MM.1S (cell line): Measurements from ENCODE around the gene CFAP77.

Experiments
- EZH2 ChIP-seq: fragments of 300-600 bp; sonication (generic); optimal IDR thresholded peaks from 2 replicates; pipeline ENCODE3; 2017; ENCODE audit warnings: low read depth, mild to moderate bottlenecking, antibody characterized with exemption, low read length, mixed read lengths
- TF ChIP-seq, protein P1 (sequence below): fragments of 300-600 bp; sonication (generic); IDR thresholded peaks from 2 replicates; pipeline ENCODE4 v1.5.1; 2016; ENCODE audit warnings: antibody characterized with exemption, low read length, mixed read lengths

DNA sequence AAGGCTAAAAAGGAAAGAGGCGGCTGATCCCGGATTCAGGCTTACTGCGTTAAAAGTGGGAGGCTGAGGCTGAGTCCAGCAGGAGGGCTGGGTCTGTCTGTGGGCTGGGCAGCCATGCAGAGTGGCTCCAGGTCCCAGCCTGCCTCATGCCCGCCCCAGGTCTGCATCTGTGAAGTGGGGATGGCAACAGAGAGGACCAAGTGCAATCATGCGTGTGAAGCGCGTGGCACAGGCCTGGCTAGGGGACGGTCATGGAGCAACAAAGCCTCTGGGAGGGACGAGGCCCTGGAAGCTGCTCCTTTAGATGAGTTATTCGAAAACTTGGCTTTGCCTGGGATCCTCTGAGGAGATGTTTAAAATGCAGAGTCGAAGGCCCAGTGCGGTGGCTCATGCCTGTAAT, 142.0 kb downstream of the CFAP77 start:
- no peak for TF ChIP-seq EZH2
- TF ChIP-seq, protein P1, sequence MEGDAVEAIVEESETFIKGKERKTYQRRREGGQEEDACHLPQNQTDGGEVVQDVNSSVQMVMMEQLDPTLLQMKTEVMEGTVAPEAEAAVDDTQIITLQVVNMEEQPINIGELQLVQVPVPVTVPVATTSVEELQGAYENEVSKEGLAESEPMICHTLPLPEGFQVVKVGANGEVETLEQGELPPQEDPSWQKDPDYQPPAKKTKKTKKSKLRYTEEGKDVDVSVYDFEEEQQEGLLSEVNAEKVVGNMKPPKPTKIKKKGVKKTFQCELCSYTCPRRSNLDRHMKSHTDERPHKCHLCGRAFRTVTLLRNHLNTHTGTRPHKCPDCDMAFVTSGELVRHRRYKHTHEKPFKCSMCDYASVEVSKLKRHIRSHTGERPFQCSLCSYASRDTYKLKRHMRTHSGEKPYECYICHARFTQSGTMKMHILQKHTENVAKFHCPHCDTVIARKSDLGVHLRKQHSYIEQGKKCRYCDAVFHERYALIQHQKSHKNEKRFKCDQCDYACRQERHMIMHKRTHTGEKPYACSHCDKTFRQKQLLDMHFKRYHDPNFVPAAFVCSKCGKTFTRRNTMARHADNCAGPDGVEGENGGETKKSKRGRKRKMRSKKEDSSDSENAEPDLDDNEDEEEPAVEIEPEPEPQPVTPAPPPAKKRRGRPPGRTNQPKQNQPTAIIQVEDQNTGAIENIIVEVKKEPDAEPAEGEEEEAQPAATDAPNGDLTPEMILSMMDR, result no peak
